GM18520 (cell line): Measurements from ENCODE around the gene ST3GAL4.
A peak's percentile ranks its signal among the peaks of the same experiment; 100 is the strongest.
"Not testable (repeated sequence)": the region's sequence is repeated elsewhere in the genome, so short reads cannot be mapped to it uniquely, and the experiment has no call there.

Source experiments
- ATAC-seq: cut with Tn5 transposase; IDR thresholded peaks from one replicate; pipeline ENCODE4 v1.9.1; 2021; ENCODE audit not compliant: unreplicated experiment

Gene ST3GAL4

DNA sequence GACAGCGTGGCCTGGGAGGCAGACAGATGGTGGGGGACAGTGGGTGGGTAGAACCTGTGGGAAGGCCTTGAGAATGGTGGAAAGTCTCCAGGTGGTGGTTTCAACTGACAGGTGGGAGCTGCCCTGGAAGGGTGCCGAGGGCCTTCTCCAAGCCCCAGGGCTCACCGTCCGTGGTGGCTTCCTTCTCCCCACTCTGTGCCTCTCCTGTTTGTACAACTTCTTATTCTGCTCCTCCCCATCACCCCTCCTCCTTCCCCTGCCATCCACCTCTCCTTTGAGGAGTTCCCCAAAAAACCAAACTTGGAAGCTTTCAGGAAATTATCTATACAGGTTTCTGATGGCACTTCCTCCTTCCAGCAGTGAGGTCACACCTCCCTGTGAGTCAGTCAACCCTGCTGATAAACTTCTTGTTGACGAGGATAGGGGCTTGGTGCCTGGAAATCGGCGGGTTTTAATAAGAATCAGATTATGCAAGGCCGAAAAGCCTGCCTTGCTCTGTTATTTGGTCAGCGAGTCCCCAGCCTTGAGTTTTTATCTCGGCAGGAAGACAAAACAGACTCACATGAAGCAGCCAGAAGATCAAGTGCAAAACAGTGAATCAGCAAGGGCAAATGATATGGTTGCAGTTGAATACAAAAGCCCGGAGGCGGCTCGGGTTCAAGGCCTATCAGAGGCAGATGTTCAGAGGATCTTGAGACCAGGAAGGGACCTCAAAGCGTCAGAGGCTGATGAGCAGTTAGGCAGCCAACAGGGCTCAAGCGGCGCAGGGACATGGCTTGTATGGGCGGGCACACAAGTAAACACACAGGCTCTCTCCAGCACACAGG is 9.5 kb upstream of the ST3GAL4 start:
- no peak for ATAC-seq

DNA sequence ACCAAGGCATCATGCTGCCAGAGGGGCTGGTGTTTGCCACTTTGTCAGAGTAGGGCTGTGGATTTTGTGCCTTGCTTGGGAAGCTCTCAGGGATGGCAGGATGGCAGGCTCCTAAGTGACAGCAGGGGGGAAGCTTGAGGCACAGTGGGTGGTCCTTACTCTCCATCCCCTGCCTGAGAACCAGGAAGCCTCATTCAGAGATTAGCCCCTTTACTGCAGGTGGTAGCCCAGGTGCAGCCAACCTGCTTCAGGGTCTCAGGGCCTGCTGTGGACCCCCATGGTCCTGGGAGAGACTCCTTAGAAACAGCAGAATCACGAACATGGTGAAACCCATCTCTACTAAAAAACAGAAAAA is 8.9 kb upstream of the ST3GAL4 start:
- ATAC-seq = no peak

DNA sequence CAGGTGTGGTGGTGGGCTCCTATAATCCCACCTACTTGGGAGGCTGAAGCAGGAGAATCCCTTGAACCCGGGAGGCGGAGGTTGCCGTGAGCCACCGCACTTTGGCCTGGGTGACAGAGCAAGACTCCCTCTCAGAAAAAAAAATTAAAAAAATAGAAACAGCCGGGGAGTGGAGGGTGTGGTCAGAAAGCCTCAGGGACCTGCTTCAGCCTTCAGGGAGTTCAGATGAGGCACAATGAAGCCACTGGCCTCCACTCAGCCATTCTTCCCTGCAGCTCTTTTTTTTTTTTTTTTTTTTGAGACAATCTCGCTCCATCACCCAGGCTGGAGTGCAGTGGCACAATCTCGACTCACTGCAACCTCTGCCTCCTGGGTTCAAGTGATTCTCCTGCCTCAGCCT is 8.5 kb upstream of the ST3GAL4 start:
- ATAC-seq = not testable (repeated sequence)

DNA sequence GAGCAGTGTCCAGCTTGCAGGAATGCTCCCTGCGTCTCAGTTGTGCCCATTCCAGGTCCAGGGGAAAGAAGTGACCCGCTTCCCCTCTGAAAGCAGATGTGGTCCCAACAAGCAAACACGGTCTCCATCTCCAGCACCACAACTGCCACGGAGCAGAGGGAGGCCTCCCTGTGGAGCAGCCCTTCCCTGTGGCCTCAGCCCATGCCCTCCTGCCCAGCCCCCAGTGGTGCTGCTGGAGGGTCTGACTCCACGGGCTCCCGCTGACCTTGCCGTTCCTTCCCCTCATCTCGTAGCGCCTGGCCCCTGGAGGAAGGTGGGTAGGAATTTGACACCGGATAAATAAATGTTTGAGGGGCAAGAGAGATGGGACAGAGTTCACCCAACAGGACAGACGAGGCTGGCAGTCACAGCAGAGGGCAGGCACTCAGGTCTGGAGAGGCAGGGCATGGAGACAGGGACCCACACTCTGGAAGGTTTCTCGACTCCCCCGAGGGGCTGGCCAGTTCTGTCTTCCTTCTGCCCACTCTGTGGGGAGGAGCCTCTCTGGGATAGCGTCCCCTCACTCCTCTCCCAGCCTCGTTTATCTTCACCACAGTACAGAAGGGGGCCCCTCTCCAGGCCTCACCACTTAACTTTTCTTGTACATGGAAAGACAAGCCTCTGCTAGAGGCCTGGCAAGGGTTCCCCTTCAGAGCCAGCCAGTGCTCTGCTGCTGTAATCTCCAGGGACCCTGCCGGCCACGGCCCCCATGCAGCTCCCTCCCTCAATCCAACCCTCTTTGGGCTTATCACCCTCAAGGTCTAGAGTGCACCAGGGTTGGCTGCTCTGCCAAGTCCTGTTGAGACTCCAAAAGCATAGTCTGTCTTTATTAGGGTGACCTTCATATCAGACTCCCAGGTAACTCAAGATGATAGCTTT is 7.5 kb upstream of the ST3GAL4 start:
- ATAC-seq = no peak

DNA sequence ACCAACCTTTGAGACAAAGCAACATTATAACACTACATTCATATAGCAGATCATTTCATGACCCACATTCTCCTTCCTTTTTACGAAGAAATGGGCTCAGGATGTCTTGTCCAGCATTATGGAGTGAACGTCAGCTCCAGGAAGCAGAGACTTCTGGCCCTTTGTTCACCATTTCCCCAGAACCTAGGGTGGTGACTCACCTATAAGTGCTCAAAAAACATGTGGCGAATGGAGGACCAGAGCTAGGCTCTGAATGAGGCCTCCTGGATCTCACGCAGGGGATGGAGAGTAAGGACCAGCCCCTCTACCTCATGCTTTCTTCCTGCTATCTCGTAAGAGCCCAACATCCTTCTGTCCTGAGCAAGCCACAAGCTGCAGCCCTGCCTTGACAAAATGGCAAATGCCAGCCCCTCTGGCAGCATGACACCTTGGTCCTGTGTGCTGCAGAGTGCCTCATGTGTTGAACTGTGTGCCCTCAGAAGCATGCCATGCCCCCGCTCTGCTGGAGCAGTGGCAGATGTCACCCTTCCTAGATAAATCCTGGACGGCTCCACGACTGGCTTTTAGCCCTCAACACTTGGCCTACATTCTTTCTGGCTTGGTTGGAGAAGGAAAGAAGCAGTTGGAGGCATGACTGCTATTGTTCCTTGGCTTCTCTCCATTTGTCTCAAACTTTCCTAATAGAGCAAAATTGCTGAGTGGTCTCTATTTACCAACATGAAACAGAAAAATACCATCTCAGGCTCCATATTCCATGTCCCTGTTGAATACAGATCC is 6.5 kb upstream of the ST3GAL4 start:
- no peak for ATAC-seq

DNA sequence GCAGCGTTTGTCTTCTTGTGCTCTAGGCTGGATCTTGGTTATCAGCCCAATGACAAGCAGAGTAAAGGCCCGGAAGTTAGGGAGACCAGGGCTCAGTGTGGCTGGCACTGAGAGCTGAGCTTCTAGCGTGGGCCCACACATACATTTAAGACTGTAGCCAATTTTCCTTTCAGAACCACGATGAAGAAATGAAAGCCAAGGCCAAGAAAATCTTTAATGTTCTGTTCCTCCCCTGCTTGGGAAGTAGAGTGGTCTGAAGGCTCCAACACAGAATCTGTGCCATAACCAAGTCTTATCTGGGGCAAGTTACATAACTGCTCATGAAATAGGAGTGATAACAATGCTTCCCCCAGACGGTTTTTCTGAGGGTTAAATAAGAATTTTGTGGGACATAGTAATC is 4.7 kb upstream of the ST3GAL4 start:
- ATAC-seq = no peak

- ATAC-seq = no peak
Measured at GRCh38 chr11:126352163-126352562, 3.3 kb upstream of the ST3GAL4 start.

DNA sequence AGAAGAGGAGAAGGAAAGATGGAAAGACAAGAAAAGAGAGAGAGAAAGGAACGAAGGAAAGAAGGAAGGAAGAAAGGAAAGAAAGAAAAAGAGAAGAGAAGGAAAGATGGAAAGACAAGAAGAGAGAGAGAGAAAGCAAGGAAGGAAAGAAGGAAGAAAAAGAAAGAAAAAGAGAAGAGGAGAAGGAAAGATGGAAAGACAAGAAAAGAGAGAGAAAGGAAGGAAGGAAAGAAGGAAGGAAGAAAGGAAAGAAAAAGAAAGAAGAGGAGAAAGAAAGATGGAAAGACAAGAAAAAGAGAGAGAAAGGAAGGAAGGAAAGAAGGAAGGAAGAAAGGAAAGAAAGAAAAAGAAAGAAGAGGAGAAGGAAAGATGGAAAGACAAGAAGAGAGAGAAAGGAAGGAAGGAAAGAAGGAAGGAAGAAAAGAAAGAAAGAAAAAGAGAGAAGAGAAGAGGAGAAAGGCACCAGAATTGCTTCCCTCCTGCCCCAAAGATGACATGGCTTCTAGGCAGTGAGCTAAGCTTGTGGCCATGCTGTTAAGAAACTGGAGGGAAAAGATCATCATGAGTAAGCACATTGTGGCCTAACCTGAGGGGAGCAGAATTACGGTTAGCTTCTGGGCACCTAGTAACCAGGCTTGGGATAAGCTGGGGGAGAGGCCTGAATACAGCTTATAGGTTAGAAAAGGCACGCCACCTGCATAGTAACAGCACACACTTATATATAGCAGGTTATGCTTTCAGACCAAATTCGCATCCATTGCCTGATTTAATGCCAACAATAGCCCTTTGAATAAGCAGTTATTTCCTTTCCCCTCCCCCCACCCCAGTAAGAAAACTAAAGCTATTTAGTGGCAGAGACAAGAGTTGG is 2.3 kb upstream of the ST3GAL4 start:
- no peak for ATAC-seq

GRCh38 chr11:126354631-126355323 is 709 bp upstream of the ST3GAL4 start:
- peak; percentile 15 for ATAC-seq

DNA sequence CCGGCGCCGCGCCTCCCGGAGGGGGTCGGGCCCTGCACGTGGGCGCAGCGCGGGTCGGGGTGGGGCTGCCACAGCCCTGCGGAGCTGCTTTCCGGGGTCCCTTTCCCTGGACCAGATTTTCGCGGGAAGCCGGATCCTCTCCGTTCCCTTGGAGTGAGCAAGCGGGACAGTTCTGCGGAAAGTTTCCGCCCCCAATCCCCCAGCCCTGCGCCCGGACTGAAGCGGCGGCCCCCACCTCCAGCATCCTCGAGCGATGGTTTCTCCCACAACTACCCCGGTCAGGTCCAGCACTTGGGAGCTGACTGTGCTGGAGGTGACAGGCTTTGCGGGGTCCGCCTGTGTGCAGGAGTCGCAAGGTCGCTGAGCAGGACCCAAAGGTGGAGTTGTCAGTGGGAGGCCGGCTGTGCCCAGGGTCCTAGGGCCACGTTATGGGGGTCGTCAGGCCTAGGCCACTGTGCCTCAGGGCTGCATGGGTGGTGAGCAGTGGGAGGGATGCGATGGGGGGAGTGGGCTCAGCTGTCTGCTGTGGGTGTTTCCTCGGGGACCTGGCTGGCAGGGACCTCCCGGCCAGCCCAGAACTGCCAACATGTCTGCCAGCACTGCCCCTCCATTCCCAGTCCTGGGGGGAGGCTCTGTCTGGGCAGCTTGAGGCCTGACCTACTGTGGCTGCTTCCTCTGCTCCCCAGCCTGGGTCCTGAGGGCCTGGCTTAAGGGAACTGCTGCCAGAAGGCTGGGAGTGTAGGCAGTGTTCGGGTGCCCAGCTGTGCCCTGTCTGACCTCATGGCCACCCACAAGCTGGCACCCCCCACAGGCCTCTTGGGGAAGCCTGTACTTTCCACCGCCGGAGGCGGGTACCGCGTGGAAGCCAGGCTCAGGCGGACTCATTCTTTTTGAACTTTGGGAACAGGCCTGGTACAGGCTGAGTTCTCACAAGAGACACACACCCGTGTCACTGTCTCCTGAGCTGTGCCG is 726 bp downstream of the ST3GAL4 start:
- ATAC-seq = no peak

- no peak for ATAC-seq
Measured at GRCh38 chr11:126357055-126357962, 1.8 kb downstream of the ST3GAL4 start.

DNA sequence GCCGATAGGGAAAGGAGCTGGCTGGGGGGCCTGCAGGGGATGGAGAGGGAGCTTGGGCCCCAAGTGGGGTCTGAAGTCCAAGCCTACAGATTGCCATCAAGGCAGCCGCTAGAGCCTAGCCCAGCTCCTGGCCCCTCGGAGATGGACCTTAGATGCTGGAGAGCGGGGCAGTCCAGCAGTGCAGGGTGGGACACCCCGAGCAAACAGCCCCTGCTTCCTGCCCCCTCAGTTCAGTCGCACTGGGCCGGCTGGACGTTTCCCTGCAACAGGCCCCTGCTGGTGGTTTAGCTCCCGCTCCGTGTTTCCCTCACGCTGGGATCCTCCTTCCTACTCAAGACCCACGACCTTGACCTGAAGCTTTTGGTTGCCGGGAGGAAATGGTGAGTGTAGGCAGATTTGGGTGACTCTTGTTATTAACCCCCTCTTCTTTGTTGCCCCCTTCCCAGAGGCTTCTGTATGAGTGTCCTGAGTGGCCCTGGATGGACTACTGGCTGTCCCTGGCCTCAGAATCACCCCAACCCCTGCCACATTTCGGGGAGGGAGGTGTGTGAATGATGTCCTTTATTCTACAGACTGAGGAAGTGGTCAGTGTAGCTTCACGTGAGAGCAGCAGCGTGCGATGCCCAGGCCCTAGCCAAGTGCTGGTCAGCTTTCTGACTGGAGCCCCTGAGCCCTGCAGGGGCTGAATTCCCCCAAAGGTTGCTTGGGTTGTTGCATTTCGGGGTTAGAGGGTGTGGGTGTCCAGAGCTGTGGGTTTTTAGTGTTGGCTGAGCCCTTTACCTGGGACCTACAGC is 2.7 kb downstream of the ST3GAL4 start:
- no peak for ATAC-seq

DNA sequence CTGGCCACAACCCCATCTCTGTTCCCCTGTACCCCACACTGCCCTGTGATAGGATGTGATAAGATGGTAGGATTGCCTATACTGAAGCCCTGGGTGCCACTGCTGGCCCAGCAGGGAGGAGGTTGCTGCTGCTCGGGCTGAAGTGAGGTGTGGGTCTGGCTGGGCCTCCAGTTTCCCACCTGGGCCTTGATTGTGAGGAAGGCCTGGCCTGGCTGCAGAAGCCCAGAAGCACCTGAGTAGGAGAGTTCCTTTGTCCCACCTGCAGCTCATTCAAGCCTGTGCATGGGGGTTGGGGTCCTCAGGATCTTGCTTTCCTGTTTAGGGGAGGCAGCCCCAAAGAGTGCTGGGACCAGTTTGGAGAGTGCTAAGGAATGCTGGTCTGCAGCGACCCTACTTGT is 3.3 kb downstream of the ST3GAL4 start:
- ATAC-seq = no peak

- no peak for ATAC-seq
Measured at GRCh38 chr11:126359431-126360048, 4.1 kb downstream of the ST3GAL4 start.

GRCh38 chr11:126360049-126360446 is 4.6 kb downstream of the ST3GAL4 start:
- no peak for ATAC-seq

- no peak for ATAC-seq
Measured at GRCh38 chr11:126361400-126361799, 5.9 kb downstream of the ST3GAL4 start.
